Glomerular visceral epithelial cell (primary cell): ENCODE results near the gene TLCD3B.

Experiments used
- DNase-seq: peaks from one replicate; pipeline ENCODE4 v3.0.0-alpha.2; 2016; ENCODE audit errors: extremely low spot score

TLCD3B gene

GRCh38 chr16:30030841-30031413, at the start of gene TLCD3B:
TSS of gene TLCD3B (minus strand) at chr16:30031271. CDS start at chr16:30030527, 744 bp downstream.
- no peak for DNase-seq

GRCh38 chr16:30079480-30079879, 48.4 kb upstream of the TLCD3B start:
- no peak for DNase-seq

GRCh38 chr16:30078744-30079143, 47.7 kb upstream of the TLCD3B start:
- no peak for DNase-seq

GRCh38 chr16:30077656-30078055, 46.6 kb upstream of the TLCD3B start:
- DNase-seq = no peak

- DNase-seq = no peak
These were observed 45.3 kb upstream of the TLCD3B start for GRCh38 chr16:30076276-30076791.

GRCh38 chr16:30075503-30076275, 44.6 kb upstream of the TLCD3B start, which contains the start of gene PPP4C:
TSS of gene PPP4C (plus strand) at chr16:30075994. CDS start at chr16:30076378, 384 bp downstream.
- peak; percentile 87 for DNase-seq

GRCh38 chr16:30070490-30070889, 39.4 kb upstream of the TLCD3B start:
- no peak for DNase-seq

- no peak for DNase-seq
These were observed 38.8 kb upstream of the TLCD3B start for GRCh38 chr16:30069611-30070462.

GRCh38 chr16:30068750-30069610, 37.9 kb upstream of the TLCD3B start:
- DNase-seq = no peak

GRCh38 chr16:30068333-30068732, 37.3 kb upstream of the TLCD3B start:
- no peak for DNase-seq

GRCh38 chr16:30067584-30067916, 36.5 kb upstream of the TLCD3B start:
- no peak for DNase-seq

GRCh38 chr16:30066761-30067583, 35.9 kb upstream of the TLCD3B start:
- no peak for DNase-seq

- DNase-seq = no peak
These were observed 35.1 kb upstream of the TLCD3B start for GRCh38 chr16:30065943-30066760.

- peak; percentile 99 for DNase-seq
These were observed 34.3 kb upstream of the TLCD3B start, which contains the start of gene ALDOA for GRCh38 chr16:30065102-30065942. TSS of gene ALDOA (plus strand) at chr16:30065760. CDS start at chr16:30066898, 1,138 bp downstream.

GRCh38 chr16:30064729-30065101, 33.6 kb upstream of the TLCD3B start:
- no peak for DNase-seq

- peak; percentile 47 for DNase-seq
These were observed 33.0 kb upstream of the TLCD3B start for GRCh38 chr16:30063893-30064728.

GRCh38 chr16:30063278-30063892, 32.3 kb upstream of the TLCD3B start:
- no peak for DNase-seq
